OCI-M1 (cell line): Measurements from ENCODE around the gene ENG.
"Not testable (repeated sequence)": the region's sequence is repeated elsewhere in the genome, so short reads cannot be mapped to it uniquely, and the experiment has no call there.

Experiments used
- DNase-seq: peaks from one replicate; lab custom pipeline; 2025; lab: John Stamatoyannopoulos, UW

The ENG gene

DNA sequence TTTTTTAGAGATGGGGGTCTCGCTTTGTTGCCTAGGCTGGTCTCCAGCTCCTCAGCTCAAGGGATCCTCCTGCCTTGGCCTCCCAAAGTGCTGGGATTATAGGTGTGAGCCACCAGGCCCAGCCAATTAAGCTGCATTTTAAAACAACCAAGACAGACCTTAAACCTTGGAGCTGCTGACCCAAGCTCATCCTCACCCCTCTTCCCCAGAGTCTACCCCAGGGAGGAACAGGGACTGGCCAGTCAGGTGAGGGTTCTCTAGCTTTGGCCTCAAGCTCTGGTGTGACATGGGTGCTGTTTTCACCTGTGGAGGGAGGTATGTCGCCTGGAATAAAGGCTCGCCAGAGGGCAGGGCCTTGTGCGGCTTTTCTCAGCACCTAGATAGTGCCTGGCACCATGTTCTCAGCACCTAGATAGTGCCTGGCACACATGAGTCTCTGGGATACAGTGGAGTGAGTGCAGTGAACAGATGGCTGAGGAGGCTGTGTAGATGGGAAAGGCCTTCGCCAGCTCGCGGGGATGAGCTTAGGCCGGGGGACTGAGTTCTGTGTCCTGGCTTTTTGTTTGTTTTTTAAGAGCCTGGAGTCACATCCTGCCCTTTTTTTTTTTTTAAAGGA is 61.3 kb downstream of the ENG start:
- DNase-seq = no peak

DNA sequence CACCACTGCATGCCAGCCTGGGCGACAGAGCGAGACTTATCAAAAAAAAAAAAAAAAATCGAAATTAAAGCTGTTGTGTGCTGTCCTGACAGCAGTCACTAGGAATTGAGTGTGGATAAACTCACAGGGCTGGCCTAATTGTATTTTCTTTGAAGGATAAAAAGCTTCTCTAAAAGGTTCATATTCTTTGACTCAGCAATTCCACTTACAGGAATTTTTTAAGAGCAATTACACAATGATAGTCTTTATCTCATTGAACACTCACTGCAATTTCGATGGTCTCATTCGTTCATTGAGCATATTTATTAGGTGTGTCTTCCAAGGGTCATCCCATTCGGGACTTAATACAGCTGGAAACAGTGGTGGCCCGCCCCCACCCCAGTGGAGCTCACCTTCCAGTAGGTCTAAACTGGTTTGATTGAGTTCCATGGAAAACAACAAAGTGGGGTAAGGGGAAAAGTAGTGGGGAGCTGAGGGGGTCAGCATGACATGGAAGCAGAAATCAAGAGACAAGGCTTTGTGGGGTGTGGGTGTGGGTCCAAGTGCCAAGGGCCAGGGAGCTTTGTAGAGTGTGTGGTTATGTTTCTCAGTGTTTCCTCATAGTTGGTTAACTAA is 61.9 kb downstream of the ENG start:
- no peak for DNase-seq

DNA sequence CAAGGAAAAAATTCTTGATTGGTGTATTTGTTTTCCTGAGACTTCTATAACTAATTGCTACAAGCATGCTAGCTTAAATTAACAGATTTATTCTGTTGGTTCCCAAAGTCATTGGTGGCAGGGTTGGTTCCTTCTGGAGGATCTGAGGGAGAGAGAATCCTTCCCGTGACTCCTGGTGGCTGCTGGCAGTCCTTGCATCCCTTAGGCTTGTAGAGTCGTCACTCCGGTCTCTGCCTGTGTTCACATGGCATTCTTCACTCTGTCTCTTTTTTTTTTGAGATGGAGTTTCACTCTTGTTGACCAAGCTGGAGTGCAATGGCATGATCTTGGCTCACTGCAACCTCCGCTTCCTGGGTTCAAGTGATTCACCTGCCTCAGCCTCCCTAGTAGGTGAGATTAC is 63.4 kb downstream of the ENG start:
- DNase-seq = no peak

DNA sequence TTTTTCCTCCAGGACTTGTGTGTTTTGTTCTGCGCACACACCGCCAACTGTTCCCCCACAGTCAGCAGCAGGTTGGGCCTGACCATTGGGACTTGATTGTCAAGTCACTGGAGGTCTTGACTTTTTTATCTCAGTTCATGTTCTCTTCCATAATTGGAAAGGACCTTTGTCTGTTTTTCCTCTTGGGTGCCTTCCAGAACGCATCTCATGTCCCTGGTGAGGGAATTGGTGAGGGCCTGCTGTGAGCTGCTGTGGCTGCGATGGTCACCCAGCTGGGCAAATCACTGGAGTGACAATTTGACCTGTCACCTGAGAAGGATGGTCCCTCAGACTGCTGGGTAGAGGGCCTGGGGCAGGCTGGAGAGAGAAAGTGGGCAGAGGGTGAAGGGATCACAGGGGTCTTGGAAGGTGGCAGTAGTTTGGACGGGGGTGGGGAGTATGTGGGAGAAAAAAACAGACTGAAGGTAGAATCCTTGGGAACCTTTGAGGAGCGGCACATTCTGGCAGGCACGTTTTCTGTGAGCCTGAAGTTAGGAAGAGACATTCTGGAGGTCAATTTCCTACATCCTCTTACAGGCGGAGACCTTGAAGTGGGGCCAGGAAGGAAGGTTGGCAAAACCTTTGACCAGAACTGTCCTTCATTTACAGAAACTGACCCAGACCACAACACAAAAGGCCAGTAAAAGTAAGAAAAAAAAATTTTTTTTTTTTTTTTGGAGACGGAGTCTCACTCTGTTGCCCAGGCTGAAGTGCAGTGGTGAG is 64.2 kb downstream of the ENG start:
- DNase-seq = no peak

DNA sequence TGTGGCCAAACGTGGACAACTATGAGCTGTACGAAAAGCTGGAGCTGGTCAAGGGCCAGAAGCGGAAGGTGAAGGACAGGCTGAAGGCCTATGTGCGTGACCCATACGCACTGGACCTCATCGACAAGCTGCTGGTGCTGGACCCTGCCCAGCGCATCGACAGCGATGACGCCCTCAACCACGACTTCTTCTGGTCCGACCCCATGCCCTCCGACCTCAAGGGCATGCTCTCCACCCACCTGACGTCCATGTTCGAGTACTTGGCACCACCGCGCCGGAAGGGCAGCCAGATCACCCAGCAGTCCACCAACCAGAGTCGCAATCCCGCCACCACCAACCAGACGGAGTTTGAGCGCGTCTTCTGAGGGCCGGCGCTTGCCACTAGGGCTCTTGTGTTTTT is 65.3 kb downstream of the ENG start:
- no peak for DNase-seq

DNA sequence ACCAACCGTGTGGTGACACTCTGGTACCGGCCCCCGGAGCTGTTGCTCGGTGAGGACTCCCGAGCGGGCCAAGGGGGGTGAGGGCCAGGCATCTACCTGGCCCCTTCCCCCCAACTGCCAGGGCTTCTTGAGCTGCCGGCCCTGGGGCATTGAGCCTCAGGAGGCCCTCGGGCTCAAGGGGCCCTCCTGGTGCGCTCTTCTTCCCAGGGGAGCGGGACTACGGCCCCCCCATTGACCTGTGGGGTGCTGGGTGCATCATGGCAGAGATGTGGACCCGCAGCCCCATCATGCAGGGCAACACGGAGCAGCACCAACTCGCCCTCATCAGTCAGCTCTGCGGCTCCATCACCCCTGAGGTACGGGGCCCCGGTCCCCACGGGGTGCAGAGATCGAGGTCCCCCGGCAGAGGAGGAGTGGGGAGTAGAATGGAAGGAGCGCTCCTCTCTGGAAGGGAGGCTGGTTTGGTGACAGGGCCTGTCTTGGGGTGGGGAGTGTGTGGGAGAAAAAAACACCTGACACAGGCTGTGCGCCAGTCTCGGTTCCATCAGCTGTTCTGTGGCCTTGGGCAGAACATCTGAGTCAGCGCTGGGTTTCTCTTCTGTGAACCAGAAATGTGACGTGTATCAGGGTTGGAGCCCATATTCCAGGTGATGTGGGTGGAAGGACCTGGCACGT is 66.0 kb downstream of the ENG start:
- DNase-seq = no peak

DNA sequence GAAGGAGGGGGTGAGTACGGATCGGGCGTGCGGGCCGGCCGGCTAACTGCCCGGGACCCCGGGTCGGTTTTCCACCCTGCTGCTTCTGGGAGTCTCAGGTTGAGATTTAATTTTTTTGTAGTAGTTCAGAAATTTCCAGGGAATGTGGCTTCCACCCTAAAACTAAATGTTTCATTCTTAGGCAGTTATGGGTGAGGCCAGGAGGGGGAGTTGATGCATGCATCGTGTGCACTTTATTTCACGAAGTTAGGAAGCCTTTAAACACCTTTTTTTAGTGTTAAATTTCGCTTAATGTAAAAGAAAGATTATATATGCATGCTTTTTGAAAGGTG is 67.7 kb downstream of the ENG start:
- peak; percentile 48 for DNase-seq

DNA sequence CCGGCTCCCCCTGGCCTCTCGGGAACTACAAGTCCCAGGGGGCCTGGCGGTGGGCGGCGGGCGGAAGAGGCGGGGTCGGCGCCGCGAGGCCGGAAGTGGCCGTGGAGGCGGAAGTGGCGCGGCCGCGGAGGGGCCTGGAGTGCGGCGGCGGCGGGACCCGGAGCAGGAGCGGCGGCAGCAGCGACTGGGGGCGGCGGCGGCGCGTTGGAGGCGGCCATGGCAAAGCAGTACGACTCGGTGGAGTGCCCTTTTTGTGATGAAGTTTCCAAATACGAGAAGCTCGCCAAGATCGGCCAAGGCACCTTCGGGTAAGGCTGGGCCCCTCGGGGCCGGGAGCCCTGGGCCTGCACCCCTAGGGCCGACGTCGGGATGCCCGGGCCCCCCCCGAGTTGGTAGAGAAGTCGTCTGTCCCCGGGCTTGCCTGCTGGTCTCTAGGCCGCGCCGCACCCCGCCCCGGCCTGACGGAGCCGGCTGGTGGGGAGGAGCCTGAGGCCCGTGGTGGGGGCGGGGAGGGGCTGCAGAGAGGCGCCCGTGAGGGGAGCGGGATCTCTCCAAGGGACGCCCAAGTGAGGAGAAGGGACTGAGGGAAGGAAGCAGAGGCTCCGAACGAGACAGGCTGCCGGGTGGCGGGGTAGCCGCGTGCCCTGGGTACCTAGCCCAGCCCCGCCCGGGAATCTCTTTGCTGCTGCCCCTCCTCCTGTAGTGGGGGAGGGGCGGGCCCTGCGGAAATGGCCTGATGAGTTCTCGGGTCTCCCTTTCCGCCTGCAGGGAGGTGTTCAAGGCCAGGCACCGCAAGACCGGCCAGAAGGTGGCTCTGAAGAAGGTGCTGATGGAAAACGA is 68.3 kb downstream of the ENG start, which contains the start of gene CDK9:
Gene CDK9, plus strand, starts transcription at position 102 of the 840 bp plus-strand sequence. Its CDS starts 115 bp downstream, at position 217.
- DNase-seq = peak; percentile 92

DNA sequence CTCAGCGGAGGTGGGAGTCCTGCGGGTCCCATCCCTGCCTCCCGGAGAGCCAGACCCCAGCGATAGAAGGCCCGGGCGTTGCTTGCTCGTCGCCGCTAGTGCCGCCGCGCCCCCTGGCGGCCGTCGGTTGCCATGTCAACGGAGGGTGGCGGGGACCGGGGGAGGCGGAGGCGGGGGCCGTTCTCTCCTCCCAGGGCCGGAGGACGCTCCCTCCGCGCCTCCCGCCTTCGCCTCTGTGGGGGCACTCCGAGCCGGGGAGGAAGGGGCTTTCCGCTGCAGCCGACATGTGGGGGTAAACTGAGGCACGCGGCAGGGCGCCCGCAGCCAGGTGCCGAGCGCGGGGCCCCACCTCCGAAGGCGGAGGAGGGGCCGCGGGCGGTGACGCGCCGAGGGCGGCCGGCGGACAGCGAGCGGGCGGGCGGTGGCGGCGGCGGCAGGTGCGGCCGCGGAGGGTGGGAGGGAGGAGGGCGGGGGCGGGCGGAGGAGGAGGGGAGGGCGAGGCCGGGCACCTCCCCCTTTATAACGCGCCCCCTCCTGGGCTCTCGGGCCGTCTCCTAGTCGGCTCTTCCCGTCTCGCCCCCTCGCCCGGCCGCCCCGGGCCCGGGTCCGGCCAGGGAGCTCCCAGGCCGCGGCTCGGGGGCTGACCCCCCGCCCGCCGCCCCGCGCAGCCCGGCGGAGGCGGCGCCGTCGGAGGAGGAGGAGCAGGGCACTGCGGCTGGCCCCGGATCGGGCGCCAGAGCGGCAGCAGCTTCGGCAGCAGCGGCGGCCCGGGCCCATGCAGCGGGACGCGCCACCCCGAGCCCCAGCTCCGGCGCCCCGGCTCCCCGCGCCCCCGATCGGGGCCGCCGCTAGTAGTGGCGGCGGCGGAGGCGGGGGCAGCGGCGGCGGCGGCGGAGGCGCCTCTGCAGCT is 69.2 kb downstream of the ENG start:
- peak; percentile 89 for DNase-seq

DNA sequence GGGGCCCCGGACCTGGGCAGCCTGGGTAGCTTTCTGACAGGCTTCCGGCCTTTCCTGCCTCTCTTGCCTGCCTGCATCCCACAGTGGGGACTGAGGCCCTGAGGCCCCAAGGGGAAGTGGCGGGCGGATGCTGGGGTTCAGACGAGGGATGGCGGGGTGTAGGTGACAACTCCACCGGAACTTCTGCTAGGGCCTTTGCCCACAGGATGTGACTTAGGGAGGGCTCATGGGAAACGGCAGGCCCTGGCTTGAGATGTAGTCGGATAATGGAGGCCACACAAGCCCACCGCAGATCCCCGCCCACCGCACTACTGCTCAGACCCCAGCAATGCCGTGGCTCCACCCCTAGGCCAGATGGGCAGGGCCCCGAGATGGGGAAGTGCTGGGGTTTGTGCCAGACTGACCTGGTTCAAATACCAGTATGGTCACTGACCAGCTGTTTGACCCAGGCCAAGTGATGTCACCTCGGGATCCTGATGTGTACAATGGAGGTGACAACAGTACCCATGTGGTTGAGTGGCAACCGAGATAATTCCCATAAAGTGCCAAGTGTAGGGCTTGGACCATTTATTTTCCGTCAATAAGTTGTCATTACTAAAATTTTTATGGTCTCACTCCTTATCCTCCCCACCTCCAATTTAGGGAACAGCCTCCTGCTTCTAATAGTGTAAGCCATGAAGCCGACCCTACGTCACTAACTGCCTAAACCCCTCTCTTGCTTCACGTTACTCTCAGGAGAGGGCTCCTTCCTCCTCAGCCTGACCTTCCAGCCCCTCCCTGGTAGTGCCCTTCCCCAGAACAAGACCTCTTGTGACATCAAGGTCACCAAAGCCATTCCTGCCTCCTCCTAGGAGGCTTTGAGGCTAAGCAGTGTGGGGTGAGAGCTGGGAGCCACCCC is 71.1 kb downstream of the ENG start:
- DNase-seq = no peak

DNA sequence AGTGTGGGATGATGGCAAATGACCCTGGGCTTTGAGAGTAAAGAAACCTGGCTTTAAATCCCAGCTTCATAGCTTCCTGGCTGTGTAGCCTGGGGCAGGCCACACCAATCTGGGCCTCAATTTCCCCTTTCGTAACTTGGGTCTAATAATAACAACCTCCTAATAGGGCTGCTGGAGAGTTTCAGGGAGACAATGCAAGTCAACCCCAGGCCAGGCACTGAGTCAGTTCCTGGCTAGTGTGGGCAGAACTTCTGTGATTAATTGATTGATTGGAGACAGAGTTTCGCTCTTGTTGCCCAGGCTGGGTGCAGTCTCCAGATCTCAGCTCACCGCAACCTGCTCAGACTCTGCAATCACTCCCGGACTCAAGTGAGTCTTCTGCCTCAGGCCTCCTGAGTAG is 72.7 kb downstream of the ENG start:
- no peak for DNase-seq

DNA sequence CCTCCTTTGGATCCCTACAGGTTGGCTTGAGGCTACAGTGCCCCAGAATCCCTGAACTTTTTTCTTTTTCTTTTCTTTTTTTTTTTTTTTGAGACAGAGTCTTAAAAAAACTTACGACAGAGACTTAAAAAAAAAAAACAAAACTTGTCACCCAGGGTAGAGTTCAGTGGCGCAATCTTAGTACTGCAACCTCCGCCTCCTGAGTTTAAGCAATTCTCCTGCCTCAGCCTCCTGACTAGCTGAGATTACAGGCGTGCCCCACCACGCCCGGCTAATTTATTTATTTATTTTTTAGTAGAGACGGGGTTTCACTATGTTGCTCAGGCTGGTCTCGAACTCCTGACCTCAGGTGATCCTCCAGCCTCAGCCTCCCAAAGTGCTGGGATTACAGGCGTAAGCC is 73.5 kb downstream of the ENG start:
- not testable (repeated sequence) for DNase-seq

DNA sequence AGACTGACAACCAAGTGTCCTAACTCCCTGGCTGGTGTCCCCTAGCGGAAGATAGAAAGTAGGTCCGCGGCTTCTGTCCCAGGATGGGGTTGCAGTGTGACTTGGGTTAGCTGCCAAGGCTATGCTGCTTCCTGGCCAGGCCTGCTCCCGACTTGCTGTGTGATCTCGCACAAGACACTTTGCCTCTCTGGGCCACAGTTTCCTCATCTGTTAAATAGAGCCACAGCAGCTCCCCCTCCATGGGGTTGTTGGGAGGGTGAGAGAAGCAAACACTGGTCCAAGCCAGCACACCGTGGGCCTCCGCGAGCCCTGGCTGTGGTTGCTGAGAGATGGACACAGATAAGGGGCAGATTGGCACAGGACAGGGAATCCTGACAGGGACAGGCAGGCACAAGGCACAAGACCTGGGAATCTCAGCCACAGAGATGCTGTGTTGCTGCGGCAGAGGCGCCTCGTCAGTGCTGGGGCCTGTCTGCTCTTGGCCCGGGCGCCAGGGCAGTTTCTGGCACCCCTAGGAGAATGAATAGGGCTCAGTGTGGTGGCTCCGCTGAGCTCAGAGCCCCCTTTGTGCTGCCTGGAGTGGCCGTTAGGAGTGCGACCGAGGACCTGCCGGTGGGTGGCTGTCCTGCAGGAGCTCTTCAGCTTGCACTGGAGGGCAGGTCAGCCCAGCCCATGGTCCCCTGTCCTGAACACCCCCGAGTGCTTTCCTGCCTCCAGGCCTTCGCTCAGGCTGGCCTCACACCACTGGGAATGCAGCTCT is 74.2 kb downstream of the ENG start:
- DNase-seq = no peak

DNA sequence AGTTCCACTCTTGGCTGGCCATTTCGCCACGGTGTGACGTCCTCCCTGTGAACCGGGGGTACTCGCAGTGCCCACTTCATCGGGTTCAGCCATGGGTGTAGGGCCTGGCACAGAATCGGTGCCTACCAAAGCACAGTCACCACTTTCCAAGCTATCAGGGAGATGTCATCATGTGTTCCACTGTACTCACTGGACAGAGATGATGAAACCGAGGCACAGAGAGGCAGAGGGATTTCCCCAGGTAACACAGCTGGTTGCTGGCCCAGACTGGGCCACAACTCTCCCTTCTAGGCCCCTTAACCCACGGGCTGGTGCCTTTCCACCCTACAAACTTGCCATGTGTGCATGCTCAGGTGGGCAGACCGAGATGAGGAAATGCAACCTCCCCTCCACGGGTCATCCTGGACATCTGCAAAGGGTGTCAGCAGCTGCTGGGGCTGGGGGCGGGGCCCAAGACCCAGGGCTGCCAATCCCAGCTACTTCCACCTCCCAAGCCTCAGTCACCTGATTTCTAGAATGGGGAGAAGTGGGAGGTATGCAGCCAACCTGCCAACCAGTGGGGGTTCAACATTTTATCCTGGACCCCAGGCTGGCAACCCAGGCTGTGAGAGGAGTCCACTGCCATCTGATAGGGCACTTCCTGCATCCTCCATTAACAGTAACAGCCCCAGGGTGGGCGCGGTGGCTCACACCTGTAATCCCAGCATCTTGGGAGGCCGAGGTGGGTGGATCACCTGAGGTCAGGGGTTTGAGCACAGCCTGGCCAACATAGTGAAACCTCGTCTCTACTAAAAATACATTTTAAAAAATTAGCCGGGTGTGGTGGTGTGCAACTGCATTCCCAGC is 75.1 kb downstream of the ENG start:
- peak; percentile 30 for DNase-seq

DNA sequence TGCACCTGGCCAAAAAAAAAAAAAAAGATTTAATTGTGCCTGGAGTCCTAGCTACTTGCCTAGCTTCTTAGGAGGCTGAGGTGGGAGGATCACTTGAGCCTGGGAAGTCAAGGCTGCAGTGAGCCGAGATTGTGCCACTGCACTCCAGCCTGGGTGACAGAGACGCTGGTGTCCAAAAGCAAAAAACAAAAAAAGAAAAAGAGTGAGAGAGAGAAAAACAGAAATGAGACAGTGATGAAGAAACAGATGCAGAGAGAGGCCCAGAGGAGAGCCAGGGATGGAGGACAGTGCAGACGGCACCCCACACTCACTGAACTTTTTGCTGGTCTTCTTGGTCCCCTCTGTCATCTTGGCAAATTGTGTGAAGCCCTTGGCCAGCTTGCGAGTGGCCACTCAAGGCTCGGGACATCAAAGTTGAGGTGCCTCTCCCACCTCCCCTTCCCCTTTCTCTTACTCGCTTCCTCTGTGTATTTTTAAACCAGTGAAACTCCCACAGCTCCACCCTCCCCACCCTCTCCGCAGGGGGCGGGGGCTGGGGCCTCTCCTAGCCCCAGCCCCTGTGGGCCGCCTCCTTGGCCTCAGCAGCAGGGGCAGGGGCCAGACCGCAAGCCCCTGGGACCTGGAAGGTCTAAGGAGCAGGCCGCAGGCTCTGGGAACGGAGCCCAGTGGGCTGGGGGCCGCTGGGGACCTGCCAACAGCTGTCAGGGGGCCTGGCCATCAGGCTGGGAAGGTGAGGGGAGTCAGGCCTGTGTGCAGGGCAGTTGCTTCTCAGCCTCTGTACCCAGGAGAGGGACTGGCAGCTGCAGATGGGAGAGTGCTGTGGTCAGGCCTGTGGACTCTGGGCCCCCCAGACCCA is 76.0 kb downstream of the ENG start, which contains the start of gene SH2D3C:
Gene SH2D3C, minus strand, starts transcription at position 387 of the 856 bp plus-strand sequence. Its CDS starts 39 bp downstream, at position 348.
- peak; percentile 40 for DNase-seq

DNA sequence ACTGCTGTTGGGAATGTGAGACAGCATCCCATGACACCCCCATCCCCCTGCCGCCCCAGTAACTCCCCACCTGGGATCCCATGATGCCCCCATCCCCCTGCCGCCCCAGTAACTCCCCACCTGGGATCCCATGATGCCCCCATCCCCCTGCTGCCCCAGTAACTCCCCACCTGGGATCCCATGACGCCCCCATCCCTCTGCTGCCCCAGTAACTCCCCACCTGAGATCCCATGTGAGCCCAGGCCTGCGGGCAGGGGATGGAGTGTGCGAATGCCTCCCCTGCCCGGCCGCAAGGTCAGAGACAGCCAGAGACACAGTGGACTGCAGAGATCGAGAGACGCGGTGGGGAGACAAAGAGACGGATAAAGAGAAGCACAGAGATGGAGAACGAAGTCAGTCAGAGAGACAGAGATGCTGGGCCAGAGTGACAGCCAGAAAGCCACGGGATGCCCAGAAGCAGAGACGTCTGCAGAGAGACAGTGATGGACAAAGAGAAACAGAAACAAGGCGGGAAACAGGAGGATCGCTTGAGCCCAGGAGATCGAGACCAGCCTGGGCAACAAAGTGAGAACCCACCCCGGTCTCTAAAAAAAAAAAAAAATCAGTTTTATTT is 77.0 kb downstream of the ENG start:
- no peak for DNase-seq

DNA sequence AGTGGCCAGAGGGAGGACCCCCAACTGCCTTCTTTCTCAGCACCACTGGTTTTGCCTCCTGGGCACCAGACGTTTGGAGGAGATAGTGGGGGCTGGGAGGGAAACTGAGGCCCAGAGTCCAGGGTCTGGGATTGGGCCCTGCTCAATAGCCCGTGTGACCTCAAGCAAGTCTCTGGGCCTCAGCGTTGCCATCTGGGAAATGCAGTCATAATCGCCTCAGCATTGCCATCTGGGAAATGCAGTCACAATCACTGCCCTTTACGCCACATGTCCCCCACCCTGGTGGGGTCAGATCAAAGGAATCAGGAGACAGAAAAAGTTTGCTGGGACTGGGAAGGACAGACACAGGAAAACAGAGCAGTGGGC is 77.6 kb downstream of the ENG start:
- no peak for DNase-seq
